ENCODE results near the gene CDKAL1.

GRCh38 chr6:20827798-20828197 lies 293.5 kb downstream of the CDKAL1 start:
- TF ChIP-seq CTCF (conservative IDR thresholded peaks at IDR 0.05) (no peak), EZH2 (IDR thresholded peaks at IDR 0.05; ENCODE audit: low read depth) (no peak)
